ENCODE results near the gene GALNT2. TPM values are rescaled to one million over a fixed set of nuclear protein-coding genes. Genes with fewer than 3 reads are reported as not detected.

Gene GALNT2
- total and polyA plus RNA-seq, 9 of the 15 experiments (the other 6 are each of a cell fraction or from before 2014, with no cell fraction given): 1.6 to 106 (median 51.9) TPM

GRCh38 chr1:230067871-230068620 is 1.0 kb downstream of the GALNT2 start (continued):
- TF ChIP-seq KLF6 (CRISPR knock-in tag; IDR thresholded peaks at IDR 0.05; ENCODE audit: borderline replicate concordance) (no peak), TAF7 (tag; IDR thresholded peaks at IDR 0.05) (no peak), KLF1 (tag; IDR thresholded peaks at IDR 0.05) (0 out of 2 replicates have a peak, but pooled peaks have one; percentile 29), ZNF507 (tag; conservative IDR thresholded peaks at IDR 0.05) (no peak), ID3 (CRISPR knock-in tag; IDR thresholded peaks at IDR 0.05) (no peak), ID3 (tag; IDR thresholded peaks at IDR 0.05) (0 out of 2 replicates have a peak, but pooled peaks have one; percentile 22), SOX6 (IDR thresholded peaks at IDR 0.05) (no peak), SUPT5H (IDR thresholded peaks at IDR 0.05) (no peak), ZFP30 (CRISPR knock-in tag; IDR thresholded peaks at IDR 0.05; ENCODE audit: borderline replicate concordance) (no peak), CHD4 (IDR thresholded peaks at IDR 0.05; ENCODE audit: insufficient read depth, insufficient replicate concordance, low read depth, low read length, poor library complexity, severe bottlenecking) (no peak), HLTF (IDR thresholded peaks at IDR 0.05) (no peak), TRIM24 (IDR thresholded peaks at IDR 0.05) (no peak), AFF1 (IDR thresholded peaks at IDR 0.05; ENCODE audit: low read depth in 1 of 2, partially characterized antibody in 2 of 2) (no peak), JUND (IDR thresholded peaks at IDR 0.05; ENCODE audit: borderline replicate concordance, low read depth, low read length) (no peak), JUND (tag; IDR thresholded peaks at IDR 0.05; ENCODE audit: borderline replicate concordance, low read depth, low read length) (no peak), NR2C2 (CRISPR knock-in tag; IDR thresholded peaks at IDR 0.05) (no peak), NR2C2 (tag; IDR thresholded peaks at IDR 0.05) (no peak), ATF7 (IDR thresholded peaks at IDR 0.05) (no peak), ZNF766 (CRISPR knock-in tag; conservative IDR thresholded peaks at IDR 0.05) (no peak), KAT8 (IDR thresholded peaks at IDR 0.05; ENCODE audit: low read depth) (no peak), HDAC2 (IDR thresholded peaks at IDR 0.05) (no peak), ZBTB26 (CRISPR knock-in tag; IDR thresholded peaks at IDR 0.05) (no peak), USF2 (CRISPR knock-in tag; IDR thresholded peaks at IDR 0.05) (no peak)

Measured in K562 (cell line).